HG03432 (cell line): ENCODE data around the gene ADAMTS17.

ENCODE experiments used
- ATAC-seq: cut with Tn5 transposase; IDR thresholded peaks from one replicate; pipeline ENCODE4 v1.9.1; 2021; ENCODE audit warnings: mild to moderate bottlenecking, moderate library complexity; ENCODE audit not compliant: unreplicated experiment

The ADAMTS17 gene

GRCh38 chr15:100114100-100114499, 227.7 kb downstream of the ADAMTS17 start:
- ATAC-seq: no peak

- ATAC-seq: no peak
Measured at GRCh38 chr15:100113351-100114080, 228.3 kb downstream of the ADAMTS17 start.

- ATAC-seq: no peak
Measured at GRCh38 chr15:100112636-100113305, 229.0 kb downstream of the ADAMTS17 start.

- ATAC-seq: no peak
Measured at GRCh38 chr15:100112061-100112420, 229.7 kb downstream of the ADAMTS17 start.

GRCh38 chr15:100111125-100112060, 230.4 kb downstream of the ADAMTS17 start:
- ATAC-seq: no peak

GRCh38 chr15:100109486-100110035, 232.2 kb downstream of the ADAMTS17 start:
- no peak for ATAC-seq

GRCh38 chr15:100108846-100109245, 232.9 kb downstream of the ADAMTS17 start:
- ATAC-seq: no peak

GRCh38 chr15:100108346-100108745, 233.4 kb downstream of the ADAMTS17 start:
- ATAC-seq: no peak

GRCh38 chr15:100107606-100108225, 234.1 kb downstream of the ADAMTS17 start:
- ATAC-seq: no peak

- no peak for ATAC-seq
Measured at GRCh38 chr15:100107151-100107550, 234.6 kb downstream of the ADAMTS17 start.

GRCh38 chr15:100106732-100107131, 235.0 kb downstream of the ADAMTS17 start:
- ATAC-seq: no peak

- ATAC-seq: no peak
Measured at GRCh38 chr15:100105101-100105500, 236.7 kb downstream of the ADAMTS17 start.

- ATAC-seq: no peak
Measured at GRCh38 chr15:100104245-100104644, 237.5 kb downstream of the ADAMTS17 start.

- no peak for ATAC-seq
Measured at GRCh38 chr15:100103828-100104227, 237.9 kb downstream of the ADAMTS17 start.

- ATAC-seq: no peak
Measured at GRCh38 chr15:100101426-100102089, 240.2 kb downstream of the ADAMTS17 start.

GRCh38 chr15:100100926-100101325, 240.8 kb downstream of the ADAMTS17 start:
- no peak for ATAC-seq

- no peak for ATAC-seq
Measured at GRCh38 chr15:100099976-100100375, 241.8 kb downstream of the ADAMTS17 start.

- ATAC-seq: no peak
Measured at GRCh38 chr15:100098705-100099104, 243.1 kb downstream of the ADAMTS17 start.

- ATAC-seq: no peak
Measured at GRCh38 chr15:100097342-100098127, 244.2 kb downstream of the ADAMTS17 start.
